ENCODE data around the gene CPA3. TPM values are rescaled to one million over a fixed set of nuclear protein-coding genes. Genes with fewer than 3 reads are reported as not detected.

CPA3 gene
- total RNA-seq, 1 donor from 2014 or later = not detected

DNA sequence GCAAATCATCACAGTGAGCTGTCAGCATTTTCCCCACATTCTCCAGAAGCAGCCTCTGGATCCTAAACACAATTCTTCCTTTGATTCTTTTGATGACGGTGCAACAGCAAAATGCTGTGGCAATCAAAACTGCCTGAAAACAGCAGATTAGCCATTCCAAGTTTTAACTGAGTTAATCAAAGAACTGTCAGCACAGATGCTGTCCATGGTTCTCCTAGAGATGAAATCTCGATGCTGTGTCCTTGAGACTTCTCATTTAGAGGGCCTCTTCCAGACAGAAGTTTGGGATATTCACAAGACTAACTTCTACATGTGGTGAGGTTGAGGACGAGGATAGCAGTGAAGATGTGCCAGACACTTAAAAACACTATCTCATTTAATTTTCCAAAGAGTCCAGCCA, 75.9 kb downstream of the CPA3 start:
- TF ChIP-seq, protein P1, sequence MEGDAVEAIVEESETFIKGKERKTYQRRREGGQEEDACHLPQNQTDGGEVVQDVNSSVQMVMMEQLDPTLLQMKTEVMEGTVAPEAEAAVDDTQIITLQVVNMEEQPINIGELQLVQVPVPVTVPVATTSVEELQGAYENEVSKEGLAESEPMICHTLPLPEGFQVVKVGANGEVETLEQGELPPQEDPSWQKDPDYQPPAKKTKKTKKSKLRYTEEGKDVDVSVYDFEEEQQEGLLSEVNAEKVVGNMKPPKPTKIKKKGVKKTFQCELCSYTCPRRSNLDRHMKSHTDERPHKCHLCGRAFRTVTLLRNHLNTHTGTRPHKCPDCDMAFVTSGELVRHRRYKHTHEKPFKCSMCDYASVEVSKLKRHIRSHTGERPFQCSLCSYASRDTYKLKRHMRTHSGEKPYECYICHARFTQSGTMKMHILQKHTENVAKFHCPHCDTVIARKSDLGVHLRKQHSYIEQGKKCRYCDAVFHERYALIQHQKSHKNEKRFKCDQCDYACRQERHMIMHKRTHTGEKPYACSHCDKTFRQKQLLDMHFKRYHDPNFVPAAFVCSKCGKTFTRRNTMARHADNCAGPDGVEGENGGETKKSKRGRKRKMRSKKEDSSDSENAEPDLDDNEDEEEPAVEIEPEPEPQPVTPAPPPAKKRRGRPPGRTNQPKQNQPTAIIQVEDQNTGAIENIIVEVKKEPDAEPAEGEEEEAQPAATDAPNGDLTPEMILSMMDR (IDR thresholded peaks at IDR 0.05) = no peak
- no peak overlapping the region for H3K27ac Mint-ChIP-seq (ENCODE audit: unreplicated experiment)
- peaks cover 8% of the 10 kb centered on the region for H3K4me1 Mint-ChIP-seq (ENCODE audit: low read depth)
- no peaks in the 10 kb centered on the region for H3K9me3 Mint-ChIP-seq (ENCODE audit: low read depth)
- peaks cover 7% of the 10 kb centered on the region for H3K27me3 Mint-ChIP-seq (ENCODE audit: low read depth)
- no peak overlapping the region for H3K4me3 Mint-ChIP-seq (ENCODE audit: unreplicated experiment)
- no peak for DNase-seq (ENCODE audit: low spot score)
- H3K36me3 Mint-ChIP-seq (ENCODE audit: low read depth) = no peaks in the 10 kb centered on the region

DNA sequence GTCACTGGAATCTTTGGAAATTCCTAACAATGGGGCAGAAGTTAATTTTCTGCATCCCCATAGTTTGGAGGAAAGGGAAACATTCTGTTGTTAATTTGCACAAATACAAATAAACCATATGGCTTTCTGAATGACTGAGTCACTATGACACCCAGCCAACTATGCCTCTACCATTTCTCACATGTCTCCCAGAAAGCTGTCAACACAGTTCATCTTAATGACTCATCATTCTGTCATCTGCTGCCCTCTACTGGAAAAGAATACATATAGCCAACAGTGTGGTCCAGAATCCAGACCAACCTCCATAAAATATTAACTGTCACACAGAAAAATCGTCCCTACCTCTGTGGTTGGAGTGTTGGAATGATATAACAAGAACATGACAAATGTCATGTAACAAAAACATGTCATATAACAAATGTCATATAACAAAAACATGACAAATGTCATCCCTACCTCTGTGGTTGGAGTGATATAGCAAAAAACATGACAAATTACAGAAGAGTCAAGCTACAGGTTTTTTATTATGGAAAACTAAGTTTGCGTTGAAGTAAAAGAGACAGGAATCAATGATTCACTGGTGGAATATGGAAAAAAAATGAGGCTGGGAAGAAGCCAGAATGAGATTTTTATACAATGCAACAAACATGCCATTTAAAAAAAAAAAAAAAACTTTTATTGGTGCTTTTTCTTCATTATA, 78.6 kb downstream of the CPA3 start:
- TF ChIP-seq, protein P1 (IDR thresholded peaks at IDR 0.05) = peak; percentile 98
- no peak overlapping the region for H3K27ac Mint-ChIP-seq (ENCODE audit: unreplicated experiment)
- H3K4me3 Mint-ChIP-seq (ENCODE audit: unreplicated experiment) = no peak overlapping the region
- peaks cover 5% of the 10 kb centered on the region for H3K27me3 Mint-ChIP-seq (ENCODE audit: low read depth)
- no peak for DNase-seq (ENCODE audit: low spot score)
- peaks cover 8% of the 10 kb centered on the region for H3K4me1 Mint-ChIP-seq (ENCODE audit: low read depth)
- no peaks in the 10 kb centered on the region for H3K9me3 Mint-ChIP-seq (ENCODE audit: low read depth)
- no peaks in the 10 kb centered on the region for H3K36me3 Mint-ChIP-seq (ENCODE audit: low read depth)

DNA sequence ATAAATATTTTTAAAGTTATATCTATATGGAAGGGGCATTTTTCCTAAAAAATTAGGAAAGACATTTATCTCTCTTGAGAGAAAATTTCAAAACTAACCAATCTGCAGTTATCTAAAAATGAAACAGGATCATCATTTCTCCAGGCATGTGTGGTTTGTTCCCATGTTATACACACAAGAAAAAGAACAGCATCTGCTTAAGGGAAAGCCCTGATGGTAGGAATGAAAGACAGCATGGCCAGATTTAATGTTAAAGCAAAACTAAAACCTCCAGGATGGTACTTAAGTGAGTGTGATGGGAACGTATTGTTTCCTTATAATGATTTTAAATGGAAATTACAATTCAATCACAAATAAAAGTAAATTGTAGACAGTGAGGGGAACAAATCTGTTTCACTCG, 80.0 kb downstream of the CPA3 start:
- Mint-ChIP-seq H3K9me3 (ENCODE audit: low read depth) (no peaks in the 10 kb centered on the region), H3K4me1 (ENCODE audit: low read depth) (peaks cover 8% of the 10 kb centered on the region), H3K4me3 (ENCODE audit: unreplicated experiment) (no peak overlapping the region), H3K27me3 (ENCODE audit: low read depth) (no peaks in the 10 kb centered on the region), H3K27ac (ENCODE audit: unreplicated experiment) (no peak overlapping the region), H3K36me3 (ENCODE audit: low read depth) (no peaks in the 10 kb centered on the region)
- TF ChIP-seq, protein P1 (IDR thresholded peaks at IDR 0.05) = no peak
- DNase-seq (ENCODE audit: low spot score) = no peak

Other genes with a start within 250 kb of the CPA3 start
- gene AGTR1, start 167.4 kb upstream of the CPA3 start, total RNA-seq = 2.1 to 2.2 TPM (median 2.1 TPM) in 3 replicates
- not detected in 3 replicates for gene CPB1, start 37.5 kb upstream of the CPA3 start, total RNA-seq
- gene GYG1, start 126.2 kb downstream of the CPA3 start, total RNA-seq = 41.2 to 50.1 TPM (median 48.1 TPM) in 3 replicates
- gene HLTF, start 221.2 kb downstream of the CPA3 start, total RNA-seq = 26.4 to 30.9 TPM (median 29.8 TPM) in 3 replicates

Measured in chondrocyte (in vitro differentiated cells).